Smooth muscle cell of trachea (primary cell): ENCODE data around the gene ATRNL1. TPM values are rescaled to one million over a fixed set of nuclear protein-coding genes. Genes with fewer than 3 reads are reported as not detected.

ENCODE experiments used
- total RNA-seq: library from RNA; depleted of rRNA; stranded (reverse); fragments of >200 nt; gene quantifications from 2 replicates; pipeline ENCODE4 v1.2.1, GENCODE V29; 2014

Gene ATRNL1, protein sequence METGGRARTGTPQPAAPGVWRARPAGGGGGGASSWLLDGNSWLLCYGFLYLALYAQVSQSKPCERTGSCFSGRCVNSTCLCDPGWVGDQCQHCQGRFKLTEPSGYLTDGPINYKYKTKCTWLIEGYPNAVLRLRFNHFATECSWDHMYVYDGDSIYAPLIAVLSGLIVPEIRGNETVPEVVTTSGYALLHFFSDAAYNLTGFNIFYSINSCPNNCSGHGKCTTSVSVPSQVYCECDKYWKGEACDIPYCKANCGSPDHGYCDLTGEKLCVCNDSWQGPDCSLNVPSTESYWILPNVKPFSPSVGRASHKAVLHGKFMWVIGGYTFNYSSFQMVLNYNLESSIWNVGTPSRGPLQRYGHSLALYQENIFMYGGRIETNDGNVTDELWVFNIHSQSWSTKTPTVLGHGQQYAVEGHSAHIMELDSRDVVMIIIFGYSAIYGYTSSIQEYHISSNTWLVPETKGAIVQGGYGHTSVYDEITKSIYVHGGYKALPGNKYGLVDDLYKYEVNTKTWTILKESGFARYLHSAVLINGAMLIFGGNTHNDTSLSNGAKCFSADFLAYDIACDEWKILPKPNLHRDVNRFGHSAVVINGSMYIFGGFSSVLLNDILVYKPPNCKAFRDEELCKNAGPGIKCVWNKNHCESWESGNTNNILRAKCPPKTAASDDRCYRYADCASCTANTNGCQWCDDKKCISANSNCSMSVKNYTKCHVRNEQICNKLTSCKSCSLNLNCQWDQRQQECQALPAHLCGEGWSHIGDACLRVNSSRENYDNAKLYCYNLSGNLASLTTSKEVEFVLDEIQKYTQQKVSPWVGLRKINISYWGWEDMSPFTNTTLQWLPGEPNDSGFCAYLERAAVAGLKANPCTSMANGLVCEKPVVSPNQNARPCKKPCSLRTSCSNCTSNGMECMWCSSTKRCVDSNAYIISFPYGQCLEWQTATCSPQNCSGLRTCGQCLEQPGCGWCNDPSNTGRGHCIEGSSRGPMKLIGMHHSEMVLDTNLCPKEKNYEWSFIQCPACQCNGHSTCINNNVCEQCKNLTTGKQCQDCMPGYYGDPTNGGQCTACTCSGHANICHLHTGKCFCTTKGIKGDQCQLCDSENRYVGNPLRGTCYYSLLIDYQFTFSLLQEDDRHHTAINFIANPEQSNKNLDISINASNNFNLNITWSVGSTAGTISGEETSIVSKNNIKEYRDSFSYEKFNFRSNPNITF (N-terminal part only)
- total RNA-seq = 0.66 and 1.5 TPM in 2 replicates

DNA sequence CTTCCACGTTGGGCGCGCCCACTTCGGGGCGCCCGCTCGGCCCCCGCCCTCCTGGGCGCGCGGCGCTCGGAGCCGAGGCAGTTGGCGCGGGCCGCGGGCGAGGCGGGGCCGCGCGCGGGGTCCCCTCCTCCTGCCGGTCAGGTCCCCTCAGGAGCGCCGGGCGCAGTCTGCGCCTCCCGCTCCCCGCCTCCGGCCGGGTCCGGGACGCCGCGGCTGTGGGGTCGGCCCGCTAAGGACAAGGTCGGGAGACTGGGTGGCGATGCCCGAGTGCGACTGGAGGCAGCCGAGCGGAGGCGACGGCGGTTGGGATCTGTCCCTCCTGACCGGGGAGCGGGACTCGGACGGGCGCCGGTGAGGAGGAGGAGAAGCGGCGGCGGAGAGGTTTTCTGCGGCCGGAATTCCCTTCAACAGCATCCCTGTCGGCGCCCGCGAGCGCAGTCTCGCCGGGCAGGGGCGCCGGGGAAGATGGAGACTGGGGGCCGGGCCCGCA is at the start of gene ATRNL1:
ATRNL1 (plus strand) TSS at position 80 of the 490 bp plus-strand sequence; CDS start at position 466, 386 bp downstream.

Other genes with a start within 250 kb of the ATRNL1 start
- gene TRUB1, start 155.2 kb upstream of the ATRNL1 start, total RNA-seq = 24.1 and 31.7 TPM in 2 replicates